WI38 (cell line): ENCODE results near the gene GPC1.

Source experiments
- H3K4me3 ChIP-seq: 2 replicates; pipeline ENCODE4 v1.5.1; 2011; ENCODE audit warnings: low read depth, mild to moderate bottlenecking, control low read depth, low read length
- CTCF ChIP-seq: IDR thresholded peaks from 2 replicates; pipeline ENCODE4 v1.5.1; 2012; ENCODE audit warnings: low read depth, mild to moderate bottlenecking, control low read depth, low read length

The GPC1 gene

GRCh38 chr2:240472078-240472790 is 36.8 kb downstream of the GPC1 start:
- TF ChIP-seq CTCF = no peak
- no peak overlapping the region for H3K4me3 ChIP-seq

- no peak for TF ChIP-seq CTCF
- H3K4me3 ChIP-seq = no peak overlapping the region
Observed at GRCh38 chr2:240473211-240473610, 37.7 kb downstream of the GPC1 start.

- TF ChIP-seq CTCF = no peak
- no peak overlapping the region for H3K4me3 ChIP-seq
Observed at GRCh38 chr2:240477916-240478315, 42.5 kb downstream of the GPC1 start.

- H3K4me3 ChIP-seq = no peak overlapping the region
Observed at GRCh38 chr2:240478346-240479110, 43.1 kb downstream of the GPC1 start.

GRCh38 chr2:240479111-240479501 is 43.6 kb downstream of the GPC1 start:
- no peak for TF ChIP-seq CTCF
- no peak overlapping the region for H3K4me3 ChIP-seq

More at GRCh38 chr2:240478346-240479110, 43.1 kb downstream of the GPC1 start:
- no peak for TF ChIP-seq CTCF

- H3K4me3 ChIP-seq = no peak overlapping the region
- TF ChIP-seq CTCF = no peak
Observed at GRCh38 chr2:240480834-240481623, 45.6 kb downstream of the GPC1 start.
